AG09319 (cell line): Measurements from ENCODE around the gene BCAP31.

Experiments used
- DNase-seq: peaks from one replicate; pipeline ENCODE4 v3.0.0-alpha.2; 2010; ENCODE audit warnings: low read depth; ENCODE audit errors: extremely low read depth
- TF ChIP-seq, protein P1 (sequence below): IDR thresholded peaks from 2 replicates; pipeline ENCODE4 v1.5.1; 2011; ENCODE audit warnings: low read depth, mild to moderate bottlenecking, inconsistent platforms, low read length, moderate library complexity

BCAP31 gene

GRCh38 chrX:153724252-153725038 is at the start of gene BCAP31, which contains the start of gene ABCD1:
Gene BCAP31 (minus strand): TSS chrX:153724387. CDS start chrX:153723244, 1,143 bp downstream.
Gene ABCD1 (plus strand): TSS chrX:153724856. CDS start chrX:153725267, 411 bp downstream.
- TF ChIP-seq, protein P1, sequence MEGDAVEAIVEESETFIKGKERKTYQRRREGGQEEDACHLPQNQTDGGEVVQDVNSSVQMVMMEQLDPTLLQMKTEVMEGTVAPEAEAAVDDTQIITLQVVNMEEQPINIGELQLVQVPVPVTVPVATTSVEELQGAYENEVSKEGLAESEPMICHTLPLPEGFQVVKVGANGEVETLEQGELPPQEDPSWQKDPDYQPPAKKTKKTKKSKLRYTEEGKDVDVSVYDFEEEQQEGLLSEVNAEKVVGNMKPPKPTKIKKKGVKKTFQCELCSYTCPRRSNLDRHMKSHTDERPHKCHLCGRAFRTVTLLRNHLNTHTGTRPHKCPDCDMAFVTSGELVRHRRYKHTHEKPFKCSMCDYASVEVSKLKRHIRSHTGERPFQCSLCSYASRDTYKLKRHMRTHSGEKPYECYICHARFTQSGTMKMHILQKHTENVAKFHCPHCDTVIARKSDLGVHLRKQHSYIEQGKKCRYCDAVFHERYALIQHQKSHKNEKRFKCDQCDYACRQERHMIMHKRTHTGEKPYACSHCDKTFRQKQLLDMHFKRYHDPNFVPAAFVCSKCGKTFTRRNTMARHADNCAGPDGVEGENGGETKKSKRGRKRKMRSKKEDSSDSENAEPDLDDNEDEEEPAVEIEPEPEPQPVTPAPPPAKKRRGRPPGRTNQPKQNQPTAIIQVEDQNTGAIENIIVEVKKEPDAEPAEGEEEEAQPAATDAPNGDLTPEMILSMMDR = no peak
- DNase-seq = peak; percentile 64

- TF ChIP-seq, protein P1 = no peak
Observed at GRCh38 chrX:153773218-153773611, 49.0 kb upstream of the BCAP31 start.

GRCh38 chrX:153772316-153773217 is 48.4 kb upstream of the BCAP31 start:
- no peak for DNase-seq

More at GRCh38 chrX:153773218-153773611, 49.0 kb upstream of the BCAP31 start:
- DNase-seq = no peak

DNA sequence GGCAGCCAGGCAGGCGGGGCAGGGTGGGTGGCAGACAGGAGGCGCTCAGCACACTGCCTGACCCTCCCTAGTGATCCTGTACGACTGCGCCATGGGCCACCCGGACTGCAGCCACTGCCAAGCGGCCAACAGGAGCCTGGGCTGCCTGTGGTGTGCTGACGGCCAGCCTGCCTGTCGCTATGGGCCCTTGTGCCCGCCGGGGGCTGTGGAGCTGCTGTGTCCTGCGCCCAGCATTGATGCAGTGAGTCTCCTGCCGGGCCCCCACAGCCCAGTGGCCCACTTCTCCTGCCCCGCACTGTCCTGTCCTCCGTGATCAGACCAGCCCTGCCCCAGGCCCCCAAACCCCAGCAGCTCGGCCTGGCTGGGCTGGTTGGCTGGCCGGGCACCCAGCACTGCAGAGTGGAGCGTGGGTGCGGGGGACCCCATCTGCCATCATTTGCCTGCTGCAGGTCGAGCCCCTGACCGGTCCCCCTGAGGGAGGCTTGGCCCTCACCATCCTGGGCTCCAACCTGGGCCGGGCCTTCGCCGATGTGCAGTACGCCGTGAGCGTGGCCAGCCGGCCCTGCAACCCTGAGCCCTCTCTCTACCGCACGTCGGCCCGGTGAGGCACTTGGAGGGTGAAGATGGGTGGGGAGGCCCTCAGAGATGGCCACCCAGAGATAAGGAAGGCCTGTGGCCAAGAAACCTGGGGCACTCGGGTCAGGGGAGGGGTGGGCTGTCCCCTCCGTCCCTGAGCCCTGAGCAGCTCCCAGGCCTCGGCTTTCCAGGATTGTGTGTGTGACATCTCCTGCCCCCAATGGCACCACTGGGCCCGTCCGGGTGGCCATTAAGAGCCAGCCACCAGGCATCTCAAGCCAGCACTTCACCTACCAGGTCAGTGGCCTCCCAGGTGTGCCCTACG is 47.5 kb upstream of the BCAP31 start:
- TF ChIP-seq, protein P1 = no peak
- DNase-seq = no peak

More at GRCh38 chrX:153772316-153773217, 48.4 kb upstream of the BCAP31 start:
- TF ChIP-seq, protein P1 = no peak

GRCh38 chrX:153770601-153771414 is 46.6 kb upstream of the BCAP31 start:
- no peak for DNase-seq
- TF ChIP-seq, protein P1 = no peak
